ENCODE results near the gene RFX2. TPM values are rescaled to one million over a fixed set of nuclear protein-coding genes. Genes with fewer than 3 reads are reported as not detected.
A peak's percentile ranks its signal among the peaks of the same experiment; 100 is the strongest.

The RFX2 gene
- total and polyA plus RNA-seq, 9 of the 15 experiments (the other 6 are each of a cell fraction or from before 2014, with no cell fraction given), result 3.6 to 18.7 (median 8.7) TPM

DNA sequence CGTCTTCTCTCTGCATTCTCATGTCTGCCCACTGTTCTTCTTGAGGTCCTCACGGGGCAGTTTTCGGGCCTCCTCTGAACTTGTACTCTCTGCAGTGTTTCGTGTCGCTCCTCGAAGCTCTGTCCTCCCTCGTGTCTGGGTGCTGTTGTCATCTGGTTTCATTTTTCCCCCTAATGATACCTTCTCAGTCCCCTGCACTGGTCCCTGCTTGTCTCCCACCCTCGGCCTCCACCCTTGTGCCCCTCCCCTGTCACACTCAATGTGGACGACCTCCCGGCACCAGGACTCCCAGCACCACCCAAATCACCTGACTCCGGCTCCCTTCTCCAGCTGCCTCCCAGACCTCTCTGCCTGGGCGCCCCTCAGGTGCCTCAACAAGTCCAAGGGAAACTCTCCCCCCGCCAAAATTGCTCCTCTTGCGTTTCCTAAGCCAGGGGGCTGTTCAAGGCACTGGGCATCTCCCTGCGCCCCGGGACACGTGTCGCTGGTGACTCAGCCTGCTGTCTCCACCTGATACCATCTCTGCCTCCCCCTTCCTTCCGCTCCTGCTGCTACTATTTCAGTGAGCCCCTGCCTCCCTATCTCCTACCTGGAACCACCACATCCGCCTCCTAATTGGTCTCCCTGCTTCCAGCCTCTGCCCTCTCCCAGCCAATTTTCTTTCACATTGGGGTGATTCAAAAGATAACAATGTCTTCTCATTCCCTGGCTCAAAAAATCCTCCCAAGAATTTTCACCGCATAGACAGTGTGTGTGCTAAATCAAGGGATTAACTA, 49.5 kb downstream of the RFX2 start (continued):
- TF ChIP-seq JUN (IDR thresholded peaks at IDR 0.05; ENCODE audit: borderline replicate concordance, low read depth, low read length) (peak; percentile 98), JUN (CRISPR knock-in tag; IDR thresholded peaks at IDR 0.05; ENCODE audit: borderline replicate concordance) (no peak), MEF2A (IDR thresholded peaks at IDR 0.05; ENCODE audit: control insufficient read depth, low read depth, low read length) (peak; percentile 59), NCOA2 (IDR thresholded peaks at IDR 0.05; ENCODE audit: partially characterized antibody in 2 of 2) (peak in 1 of 2 experiments; percentile 70), SREBF2 (CRISPR knock-in tag; IDR thresholded peaks at IDR 0.05) (0 out of 2 replicates have a peak, but pooled peaks have one; percentile 71), DDX20 (tag; IDR thresholded peaks at IDR 0.05; ENCODE audit: low read depth) (0 out of 2 replicates have a peak, but pooled peaks have one; percentile 22), SMARCA5 (IDR thresholded peaks at IDR 0.05) (0 out of 2 replicates have a peak, but pooled peaks have one; percentile 22), ARID1B (IDR thresholded peaks at IDR 0.05) (peak; percentile 98), KAT7 (CRISPR knock-in tag; IDR thresholded peaks at IDR 0.05; ENCODE audit: borderline replicate concordance) (0 out of 2 replicates have a peak, but pooled peaks have one; percentile 25), MAFK (IDR thresholded peaks at IDR 0.05; ENCODE audit: low read length) (peak; percentile 31; the same call in 1 of the 2 replicates), EP300 (IDR thresholded peaks at IDR 0.05; ENCODE audit: low read length) (peak; percentile 93), U2AF2 (optimal IDR thresholded peaks at IDR 0.05; ENCODE audit: low read depth, low read length) (no peak), POLR2A (conservative IDR thresholded peaks at IDR 0.05) (peak; percentile 35), HDAC2 (IDR thresholded peaks at IDR 0.05) (peak; percentile 85; the same call in 1 of the 2 replicates), ZBTB40 (IDR thresholded peaks at IDR 0.05) (peak; percentile 48), ZBTB40 (CRISPR knock-in tag; IDR thresholded peaks at IDR 0.05) (no peak), KLF16 (IDR thresholded peaks at IDR 0.05) (peak; percentile 75)
- TF ChIP-seq, protein P1, sequence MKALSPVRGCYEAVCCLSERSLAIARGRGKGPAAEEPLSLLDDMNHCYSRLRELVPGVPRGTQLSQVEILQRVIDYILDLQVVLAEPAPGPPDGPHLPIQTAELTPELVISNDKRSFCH (CRISPR knock-in tag; IDR thresholded peaks at IDR 0.05), result no peak
- TF ChIP-seq, protein P1 (tag; IDR thresholded peaks at IDR 0.05), result peak; percentile 91; the same call in 1 of the 2 replicates
